CD4-positive, CD25-positive, alpha-beta regulatory T cell (primary cell): Measurements from ENCODE around the gene VMP1. TPM values are rescaled to one million over a fixed set of nuclear protein-coding genes. Genes with fewer than 3 reads are reported as not detected.
"Not testable (repeated sequence)": the region's sequence is repeated elsewhere in the genome, so short reads cannot be mapped to it uniquely, and the experiment has no call there.

Experiments
- ATAC-seq, 2 donors: fragments of 150-1000 bp; cut with Tn5 transposase; one replicate each; pipeline ENCODE4 v1.10.0; 2021; ENCODE audit warnings: low read depth in 2 of 2, moderate number of reproducible peaks in 2 of 2, moderate library complexity in 1 of 2
- DNase-seq, 3 donors: peaks; one replicate each; pipeline versions ENCODE4 v3.0.0 to v3.0.0-alpha.2; 2012 to 2022; ENCODE audit warnings: mixed read lengths in 1 of 3
- H3K27ac ChIP-seq: one replicate; pipeline ENCODE4 v1.7.0; 2013; ENCODE audit warnings: mild to moderate bottlenecking, low read length; ENCODE audit not compliant: insufficient read depth, poor library complexity, severe bottlenecking
- H3K27me3 ChIP-seq: one replicate; pipeline ENCODE4 v1.7.0; 2013; ENCODE audit warnings: low read length; ENCODE audit not compliant: control insufficient read depth, insufficient read depth
- H3K36me3 ChIP-seq: one replicate; pipeline ENCODE4 v1.7.0; 2013; ENCODE audit warnings: mild to moderate bottlenecking, low read length, moderate library complexity; ENCODE audit not compliant: control insufficient read depth, insufficient read depth
- H3K4me1 ChIP-seq: 2 replicates; pipeline ENCODE4 v1.7.0; 2013; ENCODE audit warnings: mild to moderate bottlenecking, low read length; ENCODE audit not compliant: insufficient read depth, control insufficient read depth, poor library complexity, severe bottlenecking
- H3K4me3 ChIP-seq: one replicate; pipeline ENCODE4 v1.7.0; 2013; ENCODE audit warnings: low read depth, mild to moderate bottlenecking, low read length, moderate library complexity
- H3K9me3 ChIP-seq, 2 experiments: 1 replicate in 1 of 2; 2 replicates in 1 of 2; pipeline ENCODE4 v1.7.0; 2013; ENCODE audit warnings: low read length in 2 of 2, mild to moderate bottlenecking in 1 of 2, moderate library complexity in 1 of 2; ENCODE audit not compliant: control insufficient read depth in 2 of 2
- H3K27ac Mint-ChIP-seq, 3 donors: one replicate each; pipeline ENCODE4 v1.8.0; 2020 to 2022; ENCODE audit warnings: mild to moderate bottlenecking in 3 of 3, mixed read lengths in 3 of 3, moderate library complexity in 2 of 3
- H3K27me3 Mint-ChIP-seq: one replicate; pipeline ENCODE4 v1.8.0; 2022; ENCODE audit warnings: mild to moderate bottlenecking, mixed read lengths
- H3K36me3 Mint-ChIP-seq: one replicate; pipeline ENCODE4 v1.8.0; 2020; ENCODE audit warnings: mixed read lengths
- H3K4me1 Mint-ChIP-seq, 4 donors: one replicate each; pipeline ENCODE4 v1.8.0; 2020 to 2022; ENCODE audit warnings: mixed read lengths in 4 of 4, mild to moderate bottlenecking in 1 of 4
- H3K4me3 Mint-ChIP-seq, 4 donors: one replicate each; pipeline ENCODE4 v1.8.0; 2020 to 2022; ENCODE audit warnings: mild to moderate bottlenecking in 4 of 4, mixed read lengths in 4 of 4, moderate library complexity in 3 of 4
- H3K9me3 Mint-ChIP-seq, 7 donors: one replicate each; pipeline ENCODE4 v1.8.0; 2020 to 2022; ENCODE audit warnings: mixed read lengths in 7 of 7, mild to moderate bottlenecking in 3 of 7, moderate library complexity in 2 of 7
- polyA plus RNA-seq, 4 donors: library from polyadenylated mRNA; unstranded; fragments of 300-500 nt; fragmentation: Illumina TruSeq; gene quantifications; one replicate each; pipeline ENCODE4 v1.2.3, GENCODE V29; 2021
- total RNA-seq: library from RNA; stranded (reverse); gene quantifications from one replicate; pipeline ENCODE4 v1.2.3, GENCODE V29; 2022

The VMP1 gene
- total and polyA plus RNA-seq, 5 donors from 2014 or later, result 50.3 to 238 (median 73.4) TPM

DNA sequence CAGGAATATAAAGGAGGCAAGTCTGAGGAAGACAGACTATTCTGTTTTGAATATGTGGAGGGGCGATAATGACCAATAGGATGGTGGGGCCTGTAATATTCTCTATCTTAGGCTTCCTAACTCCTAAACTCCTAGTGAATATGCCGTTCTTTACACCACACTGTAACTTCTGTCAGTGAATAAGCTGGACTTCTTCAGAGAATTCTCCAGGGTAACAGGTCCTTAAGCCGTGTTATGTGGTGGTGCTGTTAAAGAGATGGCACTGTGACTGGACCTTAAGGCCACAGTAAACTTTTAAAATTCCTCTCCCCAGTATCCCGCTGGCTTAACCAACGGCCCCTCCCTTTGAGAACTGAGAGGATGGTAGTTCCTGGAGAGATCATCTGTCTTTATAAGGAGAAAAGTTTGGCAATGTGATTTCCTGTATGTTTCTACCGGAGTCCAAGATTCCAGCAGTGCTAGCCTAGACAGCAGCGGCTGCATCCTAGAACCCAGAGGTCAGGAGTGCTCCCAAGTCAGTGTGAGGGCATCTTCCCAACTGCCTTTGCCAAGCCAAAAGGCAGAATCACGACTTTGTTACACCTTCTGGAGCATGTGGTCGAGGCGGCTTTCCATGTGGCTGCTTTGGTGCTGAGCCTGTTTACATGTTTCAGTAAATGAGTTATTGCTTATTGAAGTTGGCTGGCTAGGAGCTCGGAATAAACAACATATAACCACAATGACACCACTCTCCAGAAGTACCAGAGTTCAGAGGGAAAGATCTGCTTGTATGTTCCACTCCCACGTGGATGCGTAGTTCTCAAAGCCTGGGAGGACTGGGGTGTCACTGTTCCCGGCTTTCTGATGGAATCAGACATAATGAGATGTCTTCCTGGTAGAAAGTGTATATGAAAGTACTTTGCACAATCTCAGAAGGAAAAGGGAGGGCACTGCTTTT is 144.3 kb downstream of the VMP1 start:
- Mint-ChIP-seq H3K4me1 (peaks cover 25 to 60% (median 44%) of the 10 kb centered on the region in 4 donors), H3K9me3 (peaks cover 0 to 3% (median 0%) of the 10 kb centered on the region in 7 donors), H3K36me3 (peaks cover under 1% of the 10 kb centered on the region), H3K27me3 (no peaks in the 10 kb centered on the region), H3K4me3 (peak overlapping the region in 1 of 4 donors; percentile 33), H3K27ac (peak overlapping the region; percentile 31 to 86 (median 52))
- Histone ChIP-seq H3K4me1 (peaks cover 48% of the 10 kb centered on the region), H3K4me3 (no peak overlapping the region), H3K27ac (peak overlapping the region; percentile 81), H3K36me3 (no peaks in the 10 kb centered on the region), H3K9me3 (no peaks in the 10 kb centered on the region), H3K27me3 (no peaks in the 10 kb centered on the region)
- ATAC-seq (no peak), DNase-seq (no peak)

DNA sequence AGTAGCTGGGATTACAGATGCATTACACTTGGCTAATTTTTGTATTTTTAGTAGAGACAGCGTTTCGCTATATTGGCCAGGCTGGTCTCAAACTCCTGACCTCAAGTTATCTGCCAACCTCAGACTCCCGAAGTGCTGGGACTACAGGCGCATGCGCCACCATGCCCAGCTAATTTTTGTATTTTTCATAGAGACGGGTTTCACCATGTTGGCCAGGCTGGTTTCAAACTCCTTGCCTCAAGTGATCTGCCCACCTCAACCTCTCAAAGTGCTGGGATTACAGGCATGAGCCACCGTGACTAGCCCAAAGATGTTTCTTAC is 145.4 kb downstream of the VMP1 start:
- DNase-seq, H3K9me3 ChIP-seq, H3K27me3 Mint-ChIP-seq, H3K27me3 ChIP-seq, H3K36me3 Mint-ChIP-seq, ATAC-seq, H3K36me3 ChIP-seq, H3K9me3 Mint-ChIP-seq: not testable (repeated sequence)
- Histone ChIP-seq H3K4me3 (peak overlapping the region; percentile 58), H3K4me1 (peaks cover 37% of the 10 kb centered on the region), H3K27ac (peak overlapping the region; percentile 81)
- Mint-ChIP-seq H3K4me3 (peak overlapping the region in 3 of 4 donors; percentile 44 to 70 (median 47)), H3K4me1 (peaks cover 20 to 54% (median 37%) of the 10 kb centered on the region in 4 donors), H3K27ac (peak overlapping the region; percentile 83 to 86 (median 84))

DNA sequence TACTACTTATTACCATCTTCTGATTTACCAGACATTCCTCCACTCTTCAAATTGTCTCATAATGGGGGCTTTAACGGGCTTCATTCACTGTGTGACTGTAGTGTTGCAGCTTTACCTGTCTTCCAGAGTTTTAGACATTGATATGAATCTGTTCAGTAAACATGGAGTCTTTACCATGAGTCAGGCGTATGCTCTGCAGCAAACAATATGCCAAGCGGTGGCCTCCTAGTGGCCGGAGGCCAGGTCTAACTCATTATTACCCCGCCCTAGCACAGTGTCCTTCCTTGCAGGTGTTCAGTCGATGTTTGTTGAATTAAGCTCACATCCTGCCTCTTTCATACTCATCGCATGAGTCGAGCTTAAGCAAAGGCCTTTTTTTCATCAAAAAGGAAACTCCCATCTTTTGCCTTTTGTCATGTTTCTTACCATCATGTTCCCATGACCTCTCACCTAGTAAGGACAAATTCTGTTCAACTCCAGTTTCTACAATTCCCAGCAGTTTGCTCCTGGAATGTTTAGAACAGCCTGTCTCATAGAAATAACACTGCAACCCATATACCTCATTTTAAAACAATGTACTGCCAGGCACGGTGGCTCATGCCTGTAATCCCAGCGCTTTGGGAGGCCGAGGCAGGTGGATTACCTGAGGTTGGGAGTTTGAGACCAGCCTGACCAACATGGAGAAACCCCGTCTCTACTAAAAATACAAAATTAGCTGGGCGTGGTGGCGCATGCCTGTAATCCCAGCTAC is 145.9 kb downstream of the VMP1 start:
- H3K9me3 Mint-ChIP-seq, result peaks cover 0 to 3% (median 0%) of the 10 kb centered on the region in 7 donors
- H3K36me3 ChIP-seq, result no peaks in the 10 kb centered on the region
- peak overlapping the region; percentile 58 for H3K4me3 ChIP-seq
- H3K27me3 ChIP-seq, result no peaks in the 10 kb centered on the region
- H3K4me3 Mint-ChIP-seq, result peak overlapping the region; percentile 44 to 70 (median 54)
- H3K27ac Mint-ChIP-seq, result peak overlapping the region; percentile 83 to 86 (median 84)
- DNase-seq (peak; percentile 52 to 96 (median 83)), ATAC-seq (peak; percentile 99)
- H3K36me3 Mint-ChIP-seq, result peaks cover 7% of the 10 kb centered on the region
- peaks cover 18 to 49% (median 35%) of the 10 kb centered on the region in 4 donors for H3K4me1 Mint-ChIP-seq
- H3K9me3 ChIP-seq, result no peaks in the 10 kb centered on the region
- H3K4me1 ChIP-seq, result peaks cover 33% of the 10 kb centered on the region
- H3K27ac ChIP-seq, result peak overlapping the region; percentile 81
- H3K27me3 Mint-ChIP-seq, result no peaks in the 10 kb centered on the region

DNA sequence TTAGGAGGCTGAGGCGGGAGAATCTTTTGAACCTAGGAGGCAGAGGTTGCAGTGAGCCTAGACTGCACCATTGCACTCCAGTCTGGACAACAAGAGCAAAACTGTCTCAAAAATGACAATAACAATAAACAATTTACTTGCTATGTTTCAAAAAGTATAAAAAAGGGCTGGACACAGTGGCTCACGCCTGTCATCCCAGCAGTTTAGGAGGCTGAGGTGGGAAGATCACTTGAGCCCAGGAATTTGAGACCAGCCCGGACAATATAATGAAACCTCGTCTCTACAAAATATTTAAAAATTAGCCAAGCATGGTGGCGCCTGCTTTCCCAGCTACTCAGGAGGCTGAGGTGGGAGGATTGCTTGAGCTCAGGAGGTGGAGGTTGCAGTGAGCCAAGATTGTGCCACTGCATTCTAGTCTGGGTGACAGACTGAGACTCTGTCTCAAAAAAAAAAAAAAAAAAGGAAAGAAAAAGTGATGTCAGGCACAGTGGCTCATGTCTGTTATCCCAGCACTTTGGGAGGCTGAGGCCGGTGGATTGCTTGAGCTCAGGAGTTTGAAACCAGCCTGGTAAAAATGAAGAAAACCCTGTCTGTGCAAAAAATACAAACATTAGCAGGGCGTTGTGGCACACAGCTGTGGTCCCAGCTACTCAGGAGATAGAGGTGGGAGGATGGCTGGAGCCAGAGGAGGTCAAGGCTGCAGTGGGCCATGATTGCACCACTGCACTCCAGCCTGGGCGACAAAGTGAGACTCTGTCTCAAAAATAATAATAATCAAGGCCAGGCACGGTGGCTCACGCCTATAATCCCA is 146.7 kb downstream of the VMP1 start:
- not testable (repeated sequence) for ATAC-seq
- peaks cover 25% of the 10 kb centered on the region for H3K4me1 ChIP-seq

DNA sequence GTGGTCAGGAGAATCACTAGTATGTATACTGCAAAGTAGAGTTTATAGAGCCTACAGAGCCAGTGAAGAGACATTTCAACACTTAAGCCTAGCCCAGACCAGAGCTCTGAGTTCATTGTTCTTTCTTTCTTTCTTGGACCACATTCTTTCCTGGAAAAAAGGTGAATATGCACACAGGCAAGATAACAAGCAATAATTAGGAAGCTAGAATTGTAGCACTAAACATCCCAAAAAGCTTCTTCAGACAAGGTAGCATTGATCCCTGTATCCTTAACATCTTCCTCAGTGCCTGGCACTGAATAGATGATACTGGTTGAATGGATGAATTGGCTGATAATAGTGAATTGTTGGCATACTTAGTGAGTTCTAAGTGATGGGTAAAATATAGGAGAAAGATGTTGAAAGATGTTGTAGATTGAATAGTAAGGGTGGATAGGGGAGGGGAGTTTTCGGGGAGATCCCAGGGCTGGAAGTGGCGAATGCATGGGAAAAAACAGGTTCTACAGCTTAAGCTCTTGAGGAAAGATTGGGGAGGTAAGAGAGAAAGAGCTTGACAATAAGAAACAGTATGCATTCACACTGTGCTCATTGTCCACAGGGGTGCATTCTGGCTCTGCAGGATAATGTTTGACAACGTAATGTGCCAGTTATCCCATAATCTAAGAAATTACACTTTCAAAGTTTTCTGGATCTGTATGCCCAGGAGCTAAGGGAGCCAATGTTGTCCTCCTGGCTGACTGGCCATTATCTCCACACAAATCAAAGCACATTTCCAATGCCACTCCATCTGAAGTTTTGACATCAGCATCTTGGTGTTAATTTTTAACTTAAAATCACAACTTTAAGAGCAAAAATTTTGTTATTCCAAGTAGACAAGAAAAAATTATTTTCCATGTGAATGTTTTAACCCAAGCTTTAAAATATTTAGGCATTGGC is 149.7 kb downstream of the VMP1 start:
- H3K27ac Mint-ChIP-seq, result peak overlapping the region; percentile 3 to 52 (median 33)
- H3K27me3 ChIP-seq, result no peaks in the 10 kb centered on the region
- H3K4me3 Mint-ChIP-seq, result no peak overlapping the region
- ATAC-seq, result no peak
- H3K27ac ChIP-seq, result no peak overlapping the region
- peaks cover 15% of the 10 kb centered on the region for H3K36me3 Mint-ChIP-seq
- H3K36me3 ChIP-seq, result peaks cover 7% of the 10 kb centered on the region
- peaks cover 0 to 3% (median 0%) of the 10 kb centered on the region in 7 donors for H3K9me3 Mint-ChIP-seq
- no peak overlapping the region for H3K4me3 ChIP-seq
- peaks cover 12 to 30% (median 22%) of the 10 kb centered on the region in 4 donors for H3K4me1 Mint-ChIP-seq
- H3K9me3 ChIP-seq, result no peaks in the 10 kb centered on the region
- no peak for DNase-seq
- peaks cover 18% of the 10 kb centered on the region for H3K4me1 ChIP-seq
- no peaks in the 10 kb centered on the region for H3K27me3 Mint-ChIP-seq

More for the DNA sequence above, 146.7 kb downstream of the VMP1 start:
- peak overlapping the region; percentile 81 for H3K27ac ChIP-seq
- not testable (repeated sequence) for H3K27me3 Mint-ChIP-seq, H3K4me3 Mint-ChIP-seq, H3K9me3 Mint-ChIP-seq, H3K9me3 ChIP-seq, H3K27me3 ChIP-seq, H3K36me3 Mint-ChIP-seq, DNase-seq, H3K36me3 ChIP-seq, H3K4me3 ChIP-seq
- peaks cover 15 to 42% (median 29%) of the 10 kb centered on the region in 4 donors for H3K4me1 Mint-ChIP-seq
- peak overlapping the region; percentile 52 to 86 (median 84) for H3K27ac Mint-ChIP-seq

DNA sequence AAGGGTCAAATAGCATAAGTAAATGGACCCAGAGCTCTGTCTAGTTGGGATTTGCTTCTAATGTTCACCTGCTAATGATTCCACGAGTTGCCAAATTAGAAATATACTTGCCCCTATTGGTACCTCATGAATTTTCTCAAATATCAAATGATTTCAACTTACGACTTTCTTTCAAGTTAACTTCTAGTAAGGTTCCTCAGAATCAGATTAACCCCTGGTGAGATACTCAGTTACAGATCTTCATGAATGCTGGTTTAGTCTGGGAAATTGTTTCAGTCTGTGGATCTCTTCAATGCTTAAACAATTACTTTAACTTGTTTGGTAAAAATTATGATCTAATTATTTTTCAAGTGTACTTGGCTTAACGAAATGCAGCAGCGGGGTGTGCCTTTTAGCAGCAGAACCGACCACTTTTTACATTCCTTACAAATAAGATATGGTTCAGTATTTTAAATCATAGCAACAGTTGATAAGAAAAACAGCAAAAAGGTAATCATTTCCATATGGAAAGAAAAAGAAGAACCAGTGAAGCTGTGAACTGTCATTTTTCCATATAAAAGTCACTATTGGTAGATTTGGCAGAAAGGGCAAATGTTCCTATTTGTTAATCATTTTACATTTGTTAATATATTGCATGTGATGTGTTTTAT is 150.8 kb downstream of the VMP1 start:
- Histone ChIP-seq H3K4me3 (no peak overlapping the region), H3K36me3 (peaks cover 16% of the 10 kb centered on the region), H3K27ac (no peak overlapping the region), H3K4me1 (peaks cover 9% of the 10 kb centered on the region), H3K27me3 (no peaks in the 10 kb centered on the region), H3K9me3 (no peaks in the 10 kb centered on the region)
- DNase-seq (no peak), ATAC-seq (no peak)
- H3K4me1 Mint-ChIP-seq, result peaks cover 2 to 20% (median 14%) of the 10 kb centered on the region in 4 donors
- no peak overlapping the region for H3K27ac Mint-ChIP-seq
- no peaks in the 10 kb centered on the region for H3K27me3 Mint-ChIP-seq
- no peaks in the 10 kb centered on the region for H3K9me3 Mint-ChIP-seq
- peaks cover 19% of the 10 kb centered on the region for H3K36me3 Mint-ChIP-seq
- no peak overlapping the region for H3K4me3 Mint-ChIP-seq
